CD8-positive, alpha-beta memory T cell (primary cell): ENCODE data around the gene MAMDC4. TPM values are rescaled to one million over a fixed set of nuclear protein-coding genes. Genes with fewer than 3 reads are reported as not detected.

ENCODE experiments used
- CTCF ChIA-PET: fragments of 350-600 bp; sonication (Branson Sonifier 250); formaldehyde crosslinking; loops from one replicate; lab custom pipeline; 2021; ENCODE audit warnings: antibody characterized with exemption; lab: Charles Lee
- POLR2A ChIA-PET: fragments of 350-600 bp; sonication (Branson Sonifier 250); formaldehyde crosslinking; loops from one replicate; lab custom pipeline; 2021; ENCODE audit warnings: antibody characterized with exemption; lab: Charles Lee
- DNase-seq, 5 donors: peaks; one replicate each; pipeline versions ENCODE4 v3.0.0 to v3.0.0-alpha.2; 2020 to 2022; ENCODE audit warnings: mixed read lengths in 1 of 5
- H3K27ac ChIP-seq: one replicate; pipeline ENCODE4 v1.7.0; 2013; ENCODE audit warnings: low read depth, mild to moderate bottlenecking, low read length, moderate library complexity
- H3K27me3 ChIP-seq: 2 replicates; pipeline ENCODE4 v1.7.0; 2013; ENCODE audit warnings: low read length, mild to moderate bottlenecking; ENCODE audit not compliant: insufficient read depth, poor library complexity, severe bottlenecking
- H3K36me3 ChIP-seq: 2 replicates; pipeline ENCODE4 v1.7.0; 2013; ENCODE audit warnings: mild to moderate bottlenecking, low read length, moderate library complexity; ENCODE audit not compliant: insufficient read depth
- H3K4me1 ChIP-seq: 2 replicates; pipeline ENCODE4 v1.7.0; 2013; ENCODE audit warnings: mild to moderate bottlenecking, low read length, moderate library complexity; ENCODE audit not compliant: insufficient read depth
- H3K4me3 ChIP-seq: 2 replicates; pipeline ENCODE4 v1.7.0; 2013; ENCODE audit warnings: mild to moderate bottlenecking, low read length
- H3K9me3 ChIP-seq: 2 replicates; pipeline ENCODE4 v1.7.0; 2013; ENCODE audit warnings: mild to moderate bottlenecking, low read length
- H3K27ac Mint-ChIP-seq, 8 donors: one replicate each; pipeline ENCODE4 v1.8.0; 2020 to 2021; ENCODE audit warnings: mixed read lengths in 8 of 8, mild to moderate bottlenecking in 6 of 8, inconsistent platforms in 3 of 8, moderate library complexity in 3 of 8
- H3K27me3 Mint-ChIP-seq, 2 donors: one replicate each; pipeline ENCODE4 v1.8.0; 2020 to 2021; ENCODE audit warnings: mixed read lengths in 2 of 2, mild to moderate bottlenecking in 1 of 2, moderate library complexity in 1 of 2
- H3K36me3 Mint-ChIP-seq, 3 donors: one replicate each; pipeline ENCODE4 v1.8.0; 2020 to 2021; ENCODE audit warnings: mixed read lengths in 3 of 3, inconsistent platforms in 1 of 3, mild to moderate bottlenecking in 1 of 3
- H3K4me1 Mint-ChIP-seq, 3 donors: one replicate each; pipeline ENCODE4 v1.8.0; 2020 to 2021; ENCODE audit warnings: mixed read lengths in 3 of 3, inconsistent platforms in 1 of 3, mild to moderate bottlenecking in 1 of 3
- H3K4me3 Mint-ChIP-seq, 7 donors: one replicate each; pipeline ENCODE4 v1.8.0; 2020 to 2021; ENCODE audit warnings: mixed read lengths in 7 of 7, mild to moderate bottlenecking in 6 of 7, moderate library complexity in 4 of 7, inconsistent platforms in 2 of 7
- H3K9me3 Mint-ChIP-seq, 5 donors: one replicate each; pipeline ENCODE4 v1.8.0; 2020 to 2022; ENCODE audit warnings: mixed read lengths in 5 of 5, mild to moderate bottlenecking in 3 of 5, moderate library complexity in 2 of 5, inconsistent platforms in 1 of 5
- polyA plus RNA-seq: library from polyadenylated mRNA; unstranded; fragments of 300-500 nt; fragmentation: Illumina TruSeq; gene quantifications from one replicate; pipeline ENCODE4 v1.2.3, GENCODE V29; 2021
- total RNA-seq, 2 experiments: library from RNA; stranded (reverse); gene quantifications; one replicate each; pipeline ENCODE4 v1.2.3, GENCODE V29; 2021

Gene MAMDC4
- total and polyA plus RNA-seq, 3 experiments from 2014 or later, result 12.2 to 12.9 TPM; not detected in 1

DNA sequence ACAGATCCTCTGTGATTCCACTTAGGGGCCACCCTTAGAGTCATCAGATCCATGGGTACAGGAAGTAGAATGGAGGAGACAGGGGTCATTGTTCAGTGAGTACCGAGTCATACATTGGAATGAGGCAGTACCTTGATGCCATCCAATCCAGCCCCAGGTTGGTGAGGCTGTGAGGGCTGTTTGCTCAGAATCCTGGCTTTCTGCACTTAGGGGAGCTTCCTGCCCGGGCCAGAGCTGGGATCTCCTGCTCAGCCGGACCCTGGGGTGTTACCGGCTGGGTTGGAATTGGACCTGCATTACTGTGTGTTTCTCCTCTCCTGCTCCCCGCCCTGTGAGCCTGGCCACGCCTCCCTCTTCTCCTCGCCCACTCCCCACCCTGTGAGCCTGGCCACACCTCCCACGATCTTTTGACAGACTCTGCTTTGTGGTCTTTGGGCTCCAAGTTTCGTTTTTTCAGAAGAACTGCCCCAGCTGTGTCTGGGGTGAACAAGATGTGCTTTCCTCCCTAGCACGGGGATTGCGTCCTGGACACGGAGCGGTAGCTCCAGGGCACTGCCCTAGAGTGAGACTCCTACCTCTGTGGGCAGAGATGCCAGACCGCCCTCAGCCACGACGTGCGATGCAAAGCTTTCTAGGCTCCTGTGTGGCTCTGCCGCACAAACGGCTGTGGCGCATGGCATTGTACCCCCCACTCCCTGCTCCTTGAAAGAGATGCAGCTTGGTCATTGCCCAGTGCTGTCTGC, 49.5 kb downstream of the MAMDC4 start:
- H3K36me3 Mint-ChIP-seq, result peaks cover 0 to 46% (median 2%) of the 10 kb centered on the region in 3 donors
- POLR2A ChIA-PET, result interaction anchor here (0.5 to 1.5 kb wide), 4 partner anchors 15 to 43 kb away, joined by 3 to 10 read pairs (median 4); partner anchors contain the start of genes FBXW5 and TRAF2
- peaks cover 34% of the 10 kb centered on the region for H3K4me1 ChIP-seq

DNA sequence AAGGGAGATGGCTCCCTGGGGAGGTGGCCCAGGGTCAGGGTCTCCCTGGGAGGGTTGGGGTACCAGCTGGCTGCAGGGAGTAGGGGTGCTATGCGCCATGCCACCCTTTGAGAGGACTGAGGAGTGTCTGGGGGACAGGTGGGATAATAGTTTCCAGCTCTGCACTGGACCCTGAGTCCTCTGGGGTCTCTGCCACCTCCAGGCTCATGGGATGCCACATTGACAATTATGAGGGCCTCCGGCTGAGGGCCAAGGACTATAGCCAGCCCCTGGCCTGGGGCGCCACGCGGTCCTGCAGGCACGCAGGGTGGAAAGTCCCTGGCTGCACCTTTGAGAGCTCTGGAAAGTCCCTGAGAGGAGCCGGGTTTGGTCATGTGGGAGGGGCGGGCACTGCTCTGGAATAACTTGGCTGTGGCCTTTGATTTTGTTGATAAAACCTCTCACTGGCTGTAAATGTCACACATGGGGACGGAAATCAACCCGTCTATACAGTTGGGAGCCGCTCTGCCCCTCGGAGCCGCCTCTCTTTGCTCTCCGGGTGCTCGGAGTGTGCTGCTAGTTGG, 50.2 kb downstream of the MAMDC4 start:
- no peaks in the 10 kb centered on the region for H3K27me3 Mint-ChIP-seq
- Histone ChIP-seq H3K9me3 (no peaks in the 10 kb centered on the region), H3K27me3 (no peaks in the 10 kb centered on the region), H3K4me3 (peak overlapping the region; percentile 59), H3K27ac (peak overlapping the region; percentile 77), H3K4me1 (peaks cover 34% of the 10 kb centered on the region), H3K36me3 (peaks cover 16% of the 10 kb centered on the region)
- H3K36me3 Mint-ChIP-seq, result peaks cover 0 to 50% (median 2%) of the 10 kb centered on the region in 3 donors
- H3K4me3 Mint-ChIP-seq, result peak overlapping the region; percentile 36 to 83 (median 75)
- DNase-seq, result peak; percentile 49 to 89 (median 78)
- ChIA-PET POLR2A (interaction anchor here (0.9 to 1.5 kb wide), 2 partner anchors 16 to 42 kb away, joined by 3 to 10 read pairs; partner anchors contain the start of genes FBXW5 and TRAF2), CTCF (interaction anchor here (0.8 to 1.9 kb wide), 5 partner anchors 16 to 133 kb away, joined by 3 to 6 read pairs (median 3); partner anchors contain the start of genes AJM1 and TRAF2)
- no peaks in the 10 kb centered on the region for H3K9me3 Mint-ChIP-seq
- H3K4me1 Mint-ChIP-seq, result peaks cover 27 to 53% (median 38%) of the 10 kb centered on the region in 3 donors
- H3K27ac Mint-ChIP-seq, result peak overlapping the region; percentile 91 to 99 (median 97)

More for the DNA sequence above, 49.5 kb downstream of the MAMDC4 start:
- H3K36me3 ChIP-seq, result peaks cover 16% of the 10 kb centered on the region
- H3K27ac Mint-ChIP-seq, result peak overlapping the region; percentile 91 to 99 (median 97)
- H3K4me3 ChIP-seq, result peak overlapping the region; percentile 59
- DNase-seq, result peak; percentile 33 to 79 (median 49)
- CTCF ChIA-PET, result interaction anchor here (0.6 to 1.9 kb wide), 6 partner anchors 10 to 133 kb away, joined by 3 to 6 read pairs (median 4); partner anchors contain the start of genes AJM1 and TRAF2
- no peaks in the 10 kb centered on the region for H3K27me3 ChIP-seq
- peaks cover 32 to 56% (median 38%) of the 10 kb centered on the region in 3 donors for H3K4me1 Mint-ChIP-seq
- H3K9me3 ChIP-seq, result no peaks in the 10 kb centered on the region
- H3K4me3 Mint-ChIP-seq, result peak overlapping the region; percentile 39 to 88 (median 75)
- peak overlapping the region; percentile 77 for H3K27ac ChIP-seq
- H3K27me3 Mint-ChIP-seq, result no peaks in the 10 kb centered on the region
- no peaks in the 10 kb centered on the region for H3K9me3 Mint-ChIP-seq

DNA sequence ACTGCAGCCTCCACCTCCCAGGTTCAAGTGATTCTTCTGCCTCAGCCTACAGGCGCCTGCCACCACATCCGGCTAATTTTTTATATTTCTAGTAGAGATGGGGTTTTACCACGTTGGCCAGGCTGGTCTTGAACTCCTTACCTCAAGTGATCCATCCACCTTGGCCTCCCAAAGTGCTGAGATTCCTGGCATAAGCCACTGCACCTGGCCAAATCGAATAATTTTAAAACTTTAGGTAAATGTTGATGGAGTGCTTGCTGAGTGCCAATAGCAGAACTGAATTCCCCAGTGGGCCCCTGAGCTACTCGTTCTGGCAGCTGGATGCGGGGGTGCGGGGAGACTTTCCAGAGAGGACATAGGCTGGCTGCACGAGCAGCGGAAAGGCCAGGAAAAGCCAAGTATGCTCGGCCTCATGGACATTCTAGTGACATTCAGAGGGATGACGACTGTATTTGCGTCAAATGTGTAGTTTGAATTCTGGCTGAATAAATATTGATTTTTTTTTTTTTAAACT, 51.0 kb downstream of the MAMDC4 start:
- Mint-ChIP-seq H3K27me3 (no peaks in the 10 kb centered on the region), H3K27ac (peak overlapping the region; percentile 91 to 99 (median 97)), H3K36me3 (peaks cover 0 to 58% (median 2%) of the 10 kb centered on the region in 3 donors), H3K4me1 (peaks cover 27 to 53% (median 38%) of the 10 kb centered on the region in 3 donors), H3K4me3 (peak overlapping the region in 4 of 7 donors; percentile 35 to 83 (median 66)), H3K9me3 (no peaks in the 10 kb centered on the region)
- H3K4me3 ChIP-seq, result no peak overlapping the region
- peak in 1 of 5 donors; percentile 27 for DNase-seq
- H3K27ac ChIP-seq, result peak overlapping the region; percentile 77
- POLR2A ChIA-PET, result interaction anchor here (0.9 to 1.5 kb wide), 2 partner anchors 17 to 41 kb away, joined by 3 to 10 read pairs; partner anchors contain the start of genes FBXW5 and TRAF2
- peaks cover 23% of the 10 kb centered on the region for H3K36me3 ChIP-seq
- no peaks in the 10 kb centered on the region for H3K9me3 ChIP-seq
- no peaks in the 10 kb centered on the region for H3K27me3 ChIP-seq
- CTCF ChIA-PET, result interaction anchor here (1.4 to 1.9 kb wide), 2 partner anchors 126 to 132 kb away, joined by 3 to 6 read pairs; no protein-coding TSS in a partner anchor
- peaks cover 34% of the 10 kb centered on the region for H3K4me1 ChIP-seq

DNA sequence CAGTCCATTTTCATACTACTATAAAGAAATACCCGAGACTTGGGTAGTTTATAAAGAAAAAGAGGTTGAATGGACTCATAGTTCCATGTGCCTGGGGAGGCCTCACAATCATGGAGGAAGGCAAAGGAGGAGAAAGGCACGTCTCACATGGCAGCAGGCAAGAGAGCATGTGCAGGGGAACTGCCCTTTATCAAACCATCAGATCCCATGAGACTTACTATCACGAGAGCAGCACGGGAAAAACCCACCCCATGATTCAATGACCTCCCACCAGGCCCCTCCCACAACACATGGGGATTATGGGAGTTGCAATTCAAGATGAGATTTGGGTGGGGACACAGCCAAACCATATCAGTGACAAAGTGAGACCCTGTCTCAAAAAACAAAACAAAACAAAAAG, 54.1 kb downstream of the MAMDC4 start:
- H3K4me3 Mint-ChIP-seq, result no peak overlapping the region
- H3K27ac ChIP-seq, result no peak overlapping the region
- no peak for DNase-seq
- H3K4me1 Mint-ChIP-seq, result peaks cover 22 to 44% (median 27%) of the 10 kb centered on the region in 3 donors
- H3K9me3 ChIP-seq, result no peaks in the 10 kb centered on the region
- H3K9me3 Mint-ChIP-seq, result no peaks in the 10 kb centered on the region
- peaks cover 33% of the 10 kb centered on the region for H3K4me1 ChIP-seq
- H3K27me3 Mint-ChIP-seq, result no peaks in the 10 kb centered on the region
- peaks cover 20% of the 10 kb centered on the region for H3K36me3 ChIP-seq
- ChIA-PET POLR2A (no interaction called here), CTCF (interaction anchor here (1.3 kb wide), 1 partner anchor 87 kb away, joined by 3 read pairs; no protein-coding TSS in a partner anchor)
- peak overlapping the region in 7 of 8 donors; percentile 23 to 81 (median 43) for H3K27ac Mint-ChIP-seq
- no peak overlapping the region for H3K4me3 ChIP-seq
- H3K27me3 ChIP-seq, result no peaks in the 10 kb centered on the region
- peaks cover 0 to 59% (median 3%) of the 10 kb centered on the region in 3 donors for H3K36me3 Mint-ChIP-seq

DNA sequence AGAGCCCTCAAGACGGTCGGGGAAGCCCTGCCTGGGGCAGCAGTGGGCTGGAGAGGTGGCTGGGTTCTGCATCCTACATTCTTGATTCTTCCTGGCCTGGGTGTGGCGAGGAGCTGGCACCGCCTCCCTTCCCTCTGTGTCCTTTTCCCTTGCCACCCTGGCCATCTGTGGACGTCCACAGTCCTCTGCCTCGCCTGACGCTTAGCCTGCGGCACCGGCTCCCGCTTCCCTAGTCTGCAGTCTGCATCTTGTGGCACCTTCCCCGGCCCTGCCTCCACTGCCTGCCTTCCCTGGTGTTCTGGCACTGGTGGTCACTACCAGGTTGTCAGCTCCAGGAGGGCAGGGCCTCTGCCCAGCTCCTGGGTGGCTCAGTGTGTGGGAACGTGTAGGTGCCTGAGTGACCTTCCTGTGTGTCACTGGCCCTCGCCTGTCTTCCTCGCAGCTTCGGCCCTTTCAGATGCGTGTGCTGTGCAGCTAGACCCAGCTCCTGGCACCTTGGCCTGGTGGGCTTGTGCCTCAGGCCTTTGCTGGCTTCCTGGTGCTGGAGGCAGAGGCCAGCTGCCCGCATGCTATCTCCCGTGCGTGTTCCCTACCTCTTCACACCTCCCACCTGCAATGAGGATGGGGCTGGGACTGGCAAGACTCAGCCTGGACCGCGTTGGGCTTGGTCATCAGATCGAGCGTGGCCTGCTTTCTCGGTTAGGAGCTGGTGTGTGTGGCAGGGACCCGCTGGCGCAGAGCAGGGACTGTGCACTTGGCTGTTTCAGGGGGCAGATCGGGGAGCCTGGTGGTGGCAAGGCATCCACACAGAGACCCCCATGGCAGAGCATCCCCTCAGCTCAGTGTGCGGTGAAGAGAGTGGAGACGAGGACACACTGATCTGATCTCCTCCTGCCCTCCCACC, 55.1 kb downstream of the MAMDC4 start:
- POLR2A ChIA-PET, result interaction anchor here (0.6 kb wide), 1 partner anchor 22 kb away, joined by 4 read pairs; no protein-coding TSS in a partner anchor
- no peaks in the 10 kb centered on the region for H3K27me3 Mint-ChIP-seq
- Histone ChIP-seq H3K4me3 (no peak overlapping the region), H3K27ac (no peak overlapping the region), H3K9me3 (no peaks in the 10 kb centered on the region), H3K4me1 (peaks cover 23% of the 10 kb centered on the region), H3K27me3 (no peaks in the 10 kb centered on the region), H3K36me3 (peaks cover 15% of the 10 kb centered on the region)
- no peak overlapping the region for H3K4me3 Mint-ChIP-seq
- peaks cover 0 to 57% (median 3%) of the 10 kb centered on the region in 3 donors for H3K36me3 Mint-ChIP-seq
- no peaks in the 10 kb centered on the region for H3K9me3 Mint-ChIP-seq
- H3K27ac Mint-ChIP-seq, result peak overlapping the region in 4 of 8 donors; percentile 48 to 86 (median 62)
- CTCF ChIA-PET, result no interaction called here
- DNase-seq, result no peak
- H3K4me1 Mint-ChIP-seq, result peaks cover 13 to 34% (median 17%) of the 10 kb centered on the region in 3 donors

Other genes with a start within 250 kb of the MAMDC4 start
- gene EGFL7, start 189.4 kb upstream of the MAMDC4 start, total RNA-seq, result under 1 TPM; 0.61 to 0.95 TPM
- 0.40 TPM for gene EGFL7, start 189.4 kb upstream of the MAMDC4 start, polyA plus RNA-seq
- 10 to 100 TPM; 17.4 to 18.4 TPM for gene AGPAT2, start 164.9 kb upstream of the MAMDC4 start, total RNA-seq
- 32.5 TPM for gene AGPAT2, start 164.9 kb upstream of the MAMDC4 start, polyA plus RNA-seq
- gene DIPK1B, start 139.8 kb upstream of the MAMDC4 start, total RNA-seq, result not detected
- gene DIPK1B, start 139.8 kb upstream of the MAMDC4 start, polyA plus RNA-seq, result not detected
- gene LCN10, start 109.4 kb upstream of the MAMDC4 start, total RNA-seq, result 1 to 10 TPM; 1.1 to 1.2 TPM
- gene LCN10, start 109.4 kb upstream of the MAMDC4 start, polyA plus RNA-seq, result 0.22 TPM
- gene LCN6, start 103.8 kb upstream of the MAMDC4 start, total RNA-seq, result not detected
- gene LCN6, start 103.8 kb upstream of the MAMDC4 start, polyA plus RNA-seq, result not detected
- not detected for gene LCN8, start 94.1 kb upstream of the MAMDC4 start, total RNA-seq
- not detected for gene LCN8, start 94.1 kb upstream of the MAMDC4 start, polyA plus RNA-seq
- not detected for gene LCN15, start 87.8 kb upstream of the MAMDC4 start, total RNA-seq
- gene LCN15, start 87.8 kb upstream of the MAMDC4 start, polyA plus RNA-seq, result not detected
- gene TMEM141, start 61.0 kb upstream of the MAMDC4 start, total RNA-seq, result 10 to 100 TPM; 50.1 to 50.6 TPM
- 37.8 TPM for gene TMEM141, start 61.0 kb upstream of the MAMDC4 start, polyA plus RNA-seq
- under 1 TPM in 1 of 2 experiments, not detected in 1; 0.73 TPM for gene CCDC183, start 56.0 kb upstream of the MAMDC4 start, total RNA-seq
- 0.26 TPM for gene CCDC183, start 56.0 kb upstream of the MAMDC4 start, polyA plus RNA-seq
- gene RABL6, start 44.4 kb upstream of the MAMDC4 start, total RNA-seq, result 100 to 1,000 TPM in 1 of 2 experiments, 10 to 100 TPM in 1; 98.2 to 106 TPM
- 20.9 TPM for gene RABL6, start 44.4 kb upstream of the MAMDC4 start, polyA plus RNA-seq
- gene AJM1, start 9.9 kb upstream of the MAMDC4 start, total RNA-seq, result 1 to 10 TPM; 3.2 TPM
- 0.39 TPM for gene AJM1, start 9.9 kb upstream of the MAMDC4 start, polyA plus RNA-seq
- gene PHPT1, start 2.9 kb upstream of the MAMDC4 start, total RNA-seq, result 100 to 1,000 TPM; 108 to 110 TPM
- gene PHPT1, start 2.9 kb upstream of the MAMDC4 start, polyA plus RNA-seq, result 100.0 TPM
- 100 to 1,000 TPM; 354 to 356 TPM for gene EDF1, start 14.0 kb downstream of the MAMDC4 start, total RNA-seq
- 476 TPM for gene EDF1, start 14.0 kb downstream of the MAMDC4 start, polyA plus RNA-seq
- gene TRAF2, start 34.2 kb downstream of the MAMDC4 start, total RNA-seq, result 10 to 100 TPM; 53.2 to 60.5 TPM
- gene TRAF2, start 34.2 kb downstream of the MAMDC4 start, polyA plus RNA-seq, result 23.1 TPM
- 100 to 1,000 TPM; 104 to 105 TPM for gene FBXW5, start 92.4 kb downstream of the MAMDC4 start, total RNA-seq
- gene FBXW5, start 92.4 kb downstream of the MAMDC4 start, polyA plus RNA-seq, result 163 TPM
- under 1 TPM in 1 of 2 experiments, not detected in 1; 0.96 TPM for gene C8G, start 92.9 kb downstream of the MAMDC4 start, total RNA-seq
- not detected for gene C8G, start 92.9 kb downstream of the MAMDC4 start, polyA plus RNA-seq
- 1 to 10 TPM in 1 of 2 experiments, under 1 TPM in 1; 0.85 to 1.3 TPM for gene LCN12, start 99.9 kb downstream of the MAMDC4 start, total RNA-seq
- gene LCN12, start 99.9 kb downstream of the MAMDC4 start, polyA plus RNA-seq, result not detected
- gene PTGDS, start 125.2 kb downstream of the MAMDC4 start, total RNA-seq, result under 1 TPM; 0.24 to 0.49 TPM
- 5.5 TPM for gene PTGDS, start 125.2 kb downstream of the MAMDC4 start, polyA plus RNA-seq
- under 1 TPM; 0.20 to 0.22 TPM for gene LCNL1, start 130.6 kb downstream of the MAMDC4 start, total RNA-seq
- 0.16 TPM for gene LCNL1, start 130.6 kb downstream of the MAMDC4 start, polyA plus RNA-seq
- 10 to 100 TPM; 78.4 to 82.2 TPM for gene PAXX, start 140.1 kb downstream of the MAMDC4 start, total RNA-seq
- 156 TPM for gene PAXX, start 140.1 kb downstream of the MAMDC4 start, polyA plus RNA-seq
- gene CLIC3, start 144.2 kb downstream of the MAMDC4 start, total RNA-seq, result 1 to 10 TPM; 3.4 to 4.1 TPM
- 52.1 TPM for gene CLIC3, start 144.2 kb downstream of the MAMDC4 start, polyA plus RNA-seq
- gene ABCA2, start 175.9 kb downstream of the MAMDC4 start, total RNA-seq, result 10 to 100 TPM; 15.9 to 20.7 TPM
- 20.2 TPM for gene ABCA2, start 175.9 kb downstream of the MAMDC4 start, polyA plus RNA-seq
- under 1 TPM; 0.57 to 0.82 TPM for gene FUT7, start 179.7 kb downstream of the MAMDC4 start, total RNA-seq
- 28.7 TPM for gene FUT7, start 179.7 kb downstream of the MAMDC4 start, polyA plus RNA-seq
- gene NPDC1, start 193.8 kb downstream of the MAMDC4 start, total RNA-seq, result 10 to 100 TPM; 24.6 to 27.5 TPM
- 38.4 TPM for gene NPDC1, start 193.8 kb downstream of the MAMDC4 start, polyA plus RNA-seq
- not detected for gene ENTPD2, start 201.7 kb downstream of the MAMDC4 start, total RNA-seq
- gene ENTPD2, start 201.7 kb downstream of the MAMDC4 start, polyA plus RNA-seq, result not detected
- gene SAPCD2, start 218.2 kb downstream of the MAMDC4 start, total RNA-seq, result 10 to 100 TPM; 11.5 to 12.7 TPM
- 0.15 TPM for gene SAPCD2, start 218.2 kb downstream of the MAMDC4 start, polyA plus RNA-seq
- 10 to 100 TPM; 15.3 to 15.5 TPM for gene UAP1L1, start 225.2 kb downstream of the MAMDC4 start, total RNA-seq
- 4.6 TPM for gene UAP1L1, start 225.2 kb downstream of the MAMDC4 start, polyA plus RNA-seq
- 10 to 100 TPM; 31.9 to 32.7 TPM for gene MAN1B1, start 234.6 kb downstream of the MAMDC4 start, total RNA-seq
- gene MAN1B1, start 234.6 kb downstream of the MAMDC4 start, polyA plus RNA-seq, result 39.3 TPM